GM18499 (cell line): ENCODE measurements around the gene IL23R.
A peak's percentile ranks its signal among the peaks of the same experiment; 100 is the strongest.

Experiments
- ATAC-seq: cut with Tn5 transposase; IDR thresholded peaks from one replicate; pipeline ENCODE4 v1.9.1; 2021; ENCODE audit warnings: moderate number of reproducible peaks; ENCODE audit not compliant: insufficient read depth, unreplicated experiment

IL23R gene

DNA sequence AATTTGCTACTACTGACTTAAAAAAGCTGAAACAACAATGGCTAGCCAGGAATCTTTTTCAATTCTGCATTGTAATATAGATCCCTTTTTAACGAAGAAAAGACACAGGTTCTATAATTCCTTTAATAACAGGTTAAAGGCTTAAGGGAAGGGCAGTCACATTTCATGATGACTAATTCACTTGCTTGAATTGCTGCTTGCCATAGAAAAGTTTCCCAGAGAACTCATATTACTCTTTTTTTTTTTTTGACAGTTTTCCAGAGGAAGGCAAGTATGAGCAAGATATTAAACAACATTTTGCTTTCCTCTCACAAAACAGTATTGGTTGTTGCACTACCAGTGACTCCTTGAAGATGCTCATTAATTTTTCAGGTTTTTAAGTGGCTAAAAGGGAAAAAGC, 60.9 kb downstream of the IL23R start:
- no peak for ATAC-seq

DNA sequence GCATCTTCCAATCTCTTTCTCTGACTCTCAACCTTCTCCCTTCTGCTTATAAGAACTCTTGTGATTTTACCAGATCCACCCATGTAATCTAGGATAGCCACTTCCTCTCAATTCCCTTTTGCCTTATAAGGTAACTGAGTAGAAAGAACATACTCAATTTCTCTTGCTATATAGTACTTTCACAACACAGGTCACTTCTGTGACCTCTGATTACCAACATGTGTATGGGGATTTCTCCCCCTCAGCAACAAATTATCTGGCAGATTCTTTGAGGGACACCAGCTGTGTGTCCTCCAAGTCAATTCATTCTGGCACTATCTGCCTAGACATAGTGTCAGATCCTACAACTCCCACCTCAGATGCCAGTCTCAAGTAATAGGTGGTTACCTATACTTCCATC, 62.5 kb downstream of the IL23R start:
- no peak for ATAC-seq

DNA sequence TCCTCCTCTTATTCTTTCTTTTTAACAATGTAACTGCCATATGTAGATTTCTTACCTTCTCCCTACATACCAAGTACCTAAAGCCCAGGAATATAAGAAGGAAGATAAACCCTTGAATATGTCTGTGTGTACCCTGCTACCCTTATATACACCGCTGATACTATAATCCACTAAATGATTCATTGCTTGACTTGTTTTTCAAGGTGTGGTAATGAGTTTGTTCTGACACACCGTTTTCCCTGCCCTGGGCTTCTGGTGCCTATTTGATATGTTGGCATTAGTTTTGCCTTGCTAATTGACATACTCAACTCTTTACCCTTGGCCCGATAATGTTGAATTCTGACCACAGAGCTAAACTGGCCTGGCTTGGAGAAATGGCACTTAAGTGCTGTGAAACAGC, 64.3 kb downstream of the IL23R start:
- no peak for ATAC-seq

DNA sequence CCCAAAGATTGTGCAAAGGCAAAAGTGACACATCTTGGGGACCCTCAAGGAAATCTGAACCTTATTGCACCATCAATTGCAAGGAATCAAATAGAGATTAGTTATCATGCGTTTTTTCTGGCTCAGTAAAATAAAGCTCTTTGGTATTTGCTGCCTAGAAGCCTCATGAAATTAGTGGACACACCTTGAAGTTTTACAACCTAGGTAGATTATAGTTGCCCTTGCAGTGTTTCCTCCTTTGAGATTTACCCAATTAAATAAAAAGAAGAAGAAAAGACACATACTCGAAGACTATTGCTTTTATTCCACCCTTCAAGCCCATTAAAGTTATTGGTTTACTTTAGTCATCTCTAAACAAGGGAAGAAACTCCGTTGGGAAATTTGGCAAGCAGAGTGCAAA, 70.0 kb downstream of the IL23R start:
- ATAC-seq: no peak

DNA sequence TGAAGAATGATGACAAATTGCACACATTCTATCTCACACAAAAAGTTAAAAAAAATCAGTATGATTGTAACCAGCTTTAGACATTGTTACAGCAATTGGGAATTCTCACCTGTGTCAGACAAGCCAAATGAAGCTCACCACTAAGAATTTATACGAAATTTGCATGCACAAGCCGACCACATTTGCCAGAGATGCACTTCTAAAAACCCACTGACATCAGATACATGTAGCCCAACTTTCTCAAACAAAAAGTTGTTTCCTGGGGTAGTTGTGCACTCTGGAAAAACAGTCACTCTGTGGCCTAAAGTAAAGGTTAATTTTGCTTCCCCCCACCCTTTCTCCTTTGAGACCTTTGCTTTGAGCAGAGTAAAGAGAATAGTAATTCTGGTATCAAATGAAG, 73.5 kb downstream of the IL23R start:
- ATAC-seq: no peak

DNA sequence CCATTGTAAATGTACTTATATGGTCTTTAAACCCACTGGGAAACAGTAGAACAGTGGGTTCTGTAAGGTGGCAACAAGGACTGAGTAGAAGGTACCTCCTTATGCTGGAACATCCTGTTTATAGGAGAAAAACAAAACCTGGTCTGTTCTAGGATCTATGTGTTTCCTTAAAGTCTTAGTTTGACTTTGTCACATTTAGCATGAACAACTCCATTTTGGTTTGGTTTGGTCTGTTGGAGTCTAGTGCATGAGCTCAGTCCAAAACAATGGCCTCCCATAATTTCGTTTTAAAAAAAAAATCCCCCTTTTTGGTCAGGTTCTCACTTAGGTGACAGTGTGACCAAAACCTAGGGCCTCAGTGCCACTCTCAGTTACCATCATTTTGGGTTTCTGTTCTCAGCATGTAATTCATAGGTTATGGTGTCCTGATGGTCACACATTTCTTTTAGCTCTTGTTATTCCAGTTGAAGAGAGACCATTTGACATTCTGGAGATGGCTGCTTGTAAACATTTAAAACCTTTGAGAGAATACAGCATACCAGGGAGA, 75.0 kb downstream of the IL23R start:
- ATAC-seq: no peak

DNA sequence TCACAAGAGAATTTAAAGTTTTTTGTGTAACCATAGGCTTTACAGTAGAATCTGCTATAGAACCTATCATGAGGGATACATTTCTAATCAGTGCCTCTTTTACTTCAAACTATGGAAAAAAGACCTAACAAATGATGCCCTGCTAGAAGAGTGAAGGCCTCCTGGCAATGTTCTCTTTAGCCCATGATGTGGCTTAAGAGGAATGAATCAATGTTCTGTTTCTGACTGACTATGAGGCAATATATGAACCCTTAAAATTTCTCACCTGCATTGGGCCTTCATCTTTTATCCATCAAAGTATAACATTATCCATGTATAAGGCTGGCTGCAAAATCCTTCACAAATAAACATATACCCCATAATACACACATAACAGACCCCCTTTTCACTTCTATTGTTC, 75.8 kb downstream of the IL23R start:
- no peak for ATAC-seq

DNA sequence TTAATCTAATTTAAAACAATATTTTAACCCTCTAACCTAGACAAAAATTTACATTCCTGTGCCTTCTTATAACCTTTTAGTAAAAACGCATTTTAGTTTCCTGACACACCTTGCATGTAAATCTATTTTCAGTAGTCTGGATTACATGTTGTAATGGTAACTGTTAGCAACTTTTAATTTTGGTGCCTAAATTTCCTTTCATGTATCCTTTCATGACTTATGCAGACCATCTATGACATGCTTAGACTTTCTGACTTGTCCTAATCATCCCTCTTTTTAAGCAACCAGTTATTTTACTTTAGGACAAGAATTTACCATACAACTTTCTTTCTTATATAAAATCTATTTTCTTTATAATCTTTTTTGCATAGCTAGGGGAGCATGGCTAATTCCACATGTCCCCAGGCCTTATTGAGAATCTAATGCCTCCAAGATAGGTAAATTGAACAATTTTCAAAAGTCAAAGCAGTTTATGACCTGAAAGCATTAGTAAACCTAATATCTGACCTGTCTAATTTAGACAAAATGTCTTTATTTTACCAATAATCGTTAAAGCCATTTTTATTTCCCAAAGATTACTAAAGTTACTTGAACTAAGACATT, 83.9 kb downstream of the IL23R start:
- no peak for ATAC-seq

DNA sequence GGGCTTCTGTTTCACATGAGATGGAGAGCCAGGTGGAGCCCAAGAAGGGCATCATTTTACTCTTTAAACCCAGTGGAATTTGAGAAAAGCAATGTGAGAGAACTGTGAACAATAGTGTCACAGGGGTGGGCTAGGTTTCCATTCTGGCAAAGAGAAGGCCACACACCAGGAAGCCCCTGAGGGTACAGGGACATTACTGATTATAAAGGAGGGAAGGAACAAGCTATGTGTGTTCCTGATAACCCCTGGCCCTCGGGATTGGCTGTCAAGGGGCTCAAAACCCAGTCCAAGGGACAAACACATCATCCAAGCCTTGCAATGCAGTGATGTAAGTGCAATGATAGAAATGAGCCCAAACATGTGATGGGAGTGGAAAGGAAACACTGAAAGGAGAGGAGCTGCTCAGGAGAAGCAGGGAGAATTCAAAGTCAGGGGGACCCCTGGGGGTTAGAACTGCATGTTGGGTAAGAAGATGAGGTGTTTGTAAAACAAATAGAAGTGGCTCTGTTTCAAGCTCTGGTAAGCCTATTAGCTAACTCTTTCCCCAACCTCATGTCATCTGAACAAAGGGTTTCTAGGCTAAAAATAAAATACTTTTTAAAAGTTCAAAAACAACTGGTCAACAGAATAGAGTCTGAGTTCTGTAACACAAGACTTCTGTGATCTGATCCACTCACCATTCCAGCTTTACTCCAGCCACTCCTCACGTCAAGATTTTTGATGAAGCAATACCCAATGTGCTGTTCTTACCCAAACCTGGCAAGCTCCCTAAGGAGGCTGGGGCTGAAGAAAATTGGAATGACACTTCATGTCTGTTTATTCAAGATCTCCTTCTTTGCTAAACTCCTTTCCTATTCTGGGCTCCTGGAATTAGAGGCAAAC, 90.3 kb downstream of the IL23R start:
- no peak for ATAC-seq

DNA sequence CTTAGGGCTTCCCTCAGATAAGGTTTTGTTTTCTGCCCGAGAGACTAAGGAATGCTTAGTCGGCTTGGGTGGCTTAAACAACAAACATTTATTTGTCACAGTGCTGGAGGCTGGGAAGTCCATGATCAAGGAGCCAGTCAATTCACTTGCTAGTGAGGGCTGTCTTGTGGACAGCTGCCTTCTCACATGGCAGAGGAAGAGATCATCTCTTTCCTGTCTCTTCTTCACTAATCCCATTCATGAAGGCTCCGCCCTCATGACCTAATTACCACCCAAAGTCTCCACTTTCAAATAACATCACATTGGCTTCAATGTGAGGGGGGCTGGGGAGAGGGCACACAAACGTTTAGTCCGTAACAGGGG, 90.9 kb downstream of the IL23R start:
- ATAC-seq: no peak

DNA sequence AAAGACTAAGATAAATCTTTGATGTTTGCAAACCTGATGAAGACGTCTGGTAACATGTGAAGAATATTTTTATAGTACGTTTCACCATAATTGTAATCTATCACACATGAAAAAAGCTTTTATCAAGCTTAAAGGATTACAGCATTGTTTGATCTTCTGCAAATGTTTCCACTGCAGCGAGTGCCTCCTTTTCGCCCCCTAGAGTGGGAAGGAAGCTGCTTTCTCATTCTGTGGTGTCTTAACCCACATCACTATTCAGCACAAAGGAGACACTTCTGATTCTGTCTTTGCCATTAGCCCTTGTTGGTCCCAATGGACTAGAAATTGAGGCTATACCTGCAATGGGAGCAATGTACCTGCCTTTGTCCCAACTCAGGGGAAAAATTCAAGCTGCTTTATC, 95.4 kb downstream of the IL23R start:
- no peak for ATAC-seq

DNA sequence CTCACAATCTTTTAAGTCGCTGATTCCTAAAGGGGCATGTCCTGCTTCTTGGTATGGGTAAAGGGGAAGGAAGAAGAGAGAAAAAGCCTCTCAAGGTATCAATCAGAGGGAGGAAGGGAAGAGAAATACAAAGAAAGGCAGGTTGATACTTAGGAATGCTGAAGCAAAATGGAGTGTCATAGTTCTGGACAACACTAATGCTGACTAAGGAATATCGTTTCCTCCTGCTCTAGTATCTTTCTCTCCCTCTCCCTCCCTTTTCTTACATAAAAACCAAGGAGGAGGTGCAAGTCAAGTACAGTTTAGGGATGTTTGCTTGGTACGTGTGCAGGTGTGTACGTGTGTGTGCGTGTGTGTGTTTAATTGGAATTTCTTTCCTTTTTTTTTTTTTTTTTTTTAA, 96.5 kb downstream of the IL23R start:
- ATAC-seq: no peak

DNA sequence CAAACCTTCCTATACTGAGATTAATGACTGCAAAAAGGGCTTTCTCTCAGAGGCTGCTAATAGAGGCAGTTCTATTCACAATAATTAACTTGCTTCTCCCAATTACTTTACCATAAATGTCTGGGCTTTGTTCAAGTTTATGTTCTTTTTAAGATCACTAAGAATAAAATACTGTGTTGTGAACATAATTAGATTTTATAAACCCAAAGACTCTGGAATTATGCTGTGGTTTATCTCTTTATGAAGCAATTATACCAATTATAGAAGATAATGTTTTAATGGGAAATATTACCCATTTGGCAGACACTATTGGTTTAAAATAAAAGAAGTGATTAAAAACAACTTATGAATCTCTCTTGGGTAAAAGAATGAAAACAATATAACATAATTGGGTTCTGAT, 97.9 kb downstream of the IL23R start:
- no peak for ATAC-seq

DNA sequence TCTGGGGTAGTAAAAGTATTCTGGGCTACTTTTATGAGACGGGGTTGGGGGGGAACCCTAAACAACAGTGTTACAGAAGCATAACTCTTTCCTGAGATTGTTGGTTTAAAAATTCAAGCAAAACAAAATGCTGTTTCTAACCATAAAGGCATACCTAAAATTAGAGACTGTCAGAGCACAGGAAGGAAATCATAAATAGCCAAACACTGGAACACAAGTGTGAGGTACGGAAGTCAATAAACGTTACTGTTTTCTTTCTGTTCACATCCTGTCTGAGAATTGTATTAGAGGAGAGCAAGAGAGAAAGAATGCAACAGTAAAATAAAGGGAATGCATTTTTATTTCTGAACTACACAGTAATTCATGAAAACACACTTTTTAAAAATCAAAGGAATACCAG, 98.6 kb downstream of the IL23R start:
- ATAC-seq: peak; percentile 65

DNA sequence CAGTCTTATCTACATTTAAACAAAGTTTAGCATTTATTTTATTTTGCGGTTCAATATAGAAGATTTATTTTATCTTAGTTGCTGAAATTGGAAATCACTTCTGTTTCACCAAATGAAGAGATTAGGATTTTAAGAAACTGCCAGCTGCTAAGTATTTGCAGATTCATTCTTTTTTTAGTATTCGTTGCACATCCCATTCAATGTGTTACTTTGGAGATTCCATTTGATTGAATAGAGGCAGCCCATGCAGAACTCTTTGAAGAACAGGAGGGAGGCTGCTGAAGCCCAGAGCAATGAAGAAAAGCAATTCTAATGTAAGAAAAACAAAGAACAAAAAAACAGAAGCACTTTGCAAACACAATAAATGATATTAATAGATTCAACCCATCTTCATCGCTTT, 102.8 kb downstream of the IL23R start:
- ATAC-seq: no peak

DNA sequence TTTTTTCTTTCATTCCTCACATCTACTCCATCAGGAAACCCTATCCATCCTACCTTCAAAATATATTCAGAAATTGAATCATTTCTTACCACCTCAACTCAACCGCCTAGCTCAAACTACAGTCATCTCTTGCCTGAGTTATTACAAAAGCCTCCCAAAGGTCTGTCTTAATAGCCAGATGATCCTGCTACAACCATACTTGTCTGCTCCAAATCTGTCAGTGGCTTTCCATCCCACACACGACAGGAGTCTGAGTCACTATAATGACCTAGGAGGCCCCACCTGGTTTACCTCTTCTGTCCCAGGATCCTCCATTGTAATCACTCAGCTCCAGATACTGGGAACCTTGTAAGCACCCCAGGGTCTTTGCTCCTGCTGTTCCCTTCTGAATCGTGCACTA, 104.3 kb downstream of the IL23R start:
- no peak for ATAC-seq

DNA sequence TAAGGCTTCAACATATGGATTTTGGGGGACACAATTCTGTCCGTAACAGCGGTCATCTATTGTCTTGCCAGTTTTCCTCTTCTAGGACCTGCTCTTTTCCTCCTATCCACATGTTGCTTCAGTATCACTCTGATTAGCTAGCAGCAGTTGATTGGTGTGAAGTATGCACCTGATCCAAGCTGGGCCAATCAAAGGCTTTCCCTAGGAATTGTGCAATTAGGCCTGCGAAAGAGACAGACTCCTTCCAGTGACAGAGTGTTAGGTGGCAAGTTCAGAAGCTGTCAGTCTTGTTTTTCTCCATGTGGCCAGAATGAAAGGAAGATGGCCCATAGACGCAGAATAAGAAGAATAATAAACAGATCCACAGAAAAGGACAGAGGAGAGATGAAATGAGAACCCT, 107.3 kb downstream of the IL23R start:
- no peak for ATAC-seq

DNA sequence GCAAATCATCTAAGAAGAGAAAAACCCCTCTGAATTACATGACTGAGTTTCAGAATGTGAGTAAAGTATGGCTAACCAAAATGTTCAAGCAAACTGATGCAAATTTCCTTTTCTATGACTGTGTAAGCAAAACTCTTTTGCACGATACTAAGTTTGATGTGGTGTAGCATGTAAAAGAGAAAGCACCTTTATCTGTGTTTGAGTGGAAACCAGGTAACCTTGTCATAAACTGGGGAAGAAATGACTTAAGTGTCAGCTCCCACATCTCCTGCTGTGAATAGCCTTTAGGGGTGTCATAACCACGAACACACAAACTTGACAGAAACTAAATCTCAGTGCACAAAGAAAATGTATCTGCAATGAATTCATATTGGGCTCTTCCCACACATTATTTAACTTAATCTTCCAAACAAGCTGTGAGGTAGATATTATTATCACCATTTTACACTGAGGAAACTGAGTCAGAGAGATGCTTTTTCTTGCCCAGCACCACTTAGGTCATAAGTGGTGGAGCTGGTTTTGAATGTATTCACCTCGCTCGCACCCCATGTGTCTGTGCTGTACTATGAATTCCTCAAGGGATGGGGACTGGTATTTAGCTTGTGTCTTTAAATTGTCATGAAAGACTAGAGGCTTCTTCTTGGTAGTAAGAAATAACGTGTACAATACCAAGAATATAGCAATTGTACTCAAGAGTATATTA, 108.5 kb downstream of the IL23R start:
- peak; percentile 96 for ATAC-seq

DNA sequence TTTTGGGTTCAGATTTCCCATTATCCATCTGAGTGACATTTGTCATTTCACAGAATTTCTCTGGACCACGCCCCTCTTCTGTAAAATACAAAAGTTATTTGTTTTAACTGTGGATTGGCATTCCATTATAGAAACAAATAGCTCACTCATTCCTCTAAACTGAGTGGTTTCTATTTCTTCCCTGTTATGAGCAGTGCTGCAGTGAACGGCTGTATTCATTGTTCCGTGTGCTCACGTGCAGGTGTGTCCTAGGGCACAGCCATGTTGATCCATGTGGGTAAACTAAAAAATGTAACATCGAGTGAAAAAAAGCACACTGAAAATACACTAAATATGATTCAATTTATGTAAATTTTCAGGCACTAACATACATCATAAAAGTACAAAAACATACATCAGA, 114.4 kb downstream of the IL23R start:
- ATAC-seq: no peak

DNA sequence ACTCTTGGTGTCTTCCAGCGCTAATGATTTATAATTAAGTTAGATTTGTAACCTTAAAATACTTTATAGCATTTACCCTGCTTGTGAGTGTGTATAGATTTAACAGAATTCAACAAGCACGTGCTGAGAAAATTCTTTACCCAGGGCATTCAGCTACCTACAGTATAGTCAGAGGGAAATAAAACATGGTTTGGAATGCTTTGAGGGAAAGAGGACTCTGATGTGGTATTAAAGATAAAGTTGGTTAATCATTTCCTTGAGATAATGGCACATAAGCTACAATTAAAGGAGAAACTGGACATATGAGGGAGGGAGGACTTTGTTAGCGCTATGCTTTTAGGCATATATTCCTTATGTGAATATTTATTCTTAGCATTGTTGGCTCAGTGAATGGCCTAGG, 115.0 kb downstream of the IL23R start:
- no peak for ATAC-seq

DNA sequence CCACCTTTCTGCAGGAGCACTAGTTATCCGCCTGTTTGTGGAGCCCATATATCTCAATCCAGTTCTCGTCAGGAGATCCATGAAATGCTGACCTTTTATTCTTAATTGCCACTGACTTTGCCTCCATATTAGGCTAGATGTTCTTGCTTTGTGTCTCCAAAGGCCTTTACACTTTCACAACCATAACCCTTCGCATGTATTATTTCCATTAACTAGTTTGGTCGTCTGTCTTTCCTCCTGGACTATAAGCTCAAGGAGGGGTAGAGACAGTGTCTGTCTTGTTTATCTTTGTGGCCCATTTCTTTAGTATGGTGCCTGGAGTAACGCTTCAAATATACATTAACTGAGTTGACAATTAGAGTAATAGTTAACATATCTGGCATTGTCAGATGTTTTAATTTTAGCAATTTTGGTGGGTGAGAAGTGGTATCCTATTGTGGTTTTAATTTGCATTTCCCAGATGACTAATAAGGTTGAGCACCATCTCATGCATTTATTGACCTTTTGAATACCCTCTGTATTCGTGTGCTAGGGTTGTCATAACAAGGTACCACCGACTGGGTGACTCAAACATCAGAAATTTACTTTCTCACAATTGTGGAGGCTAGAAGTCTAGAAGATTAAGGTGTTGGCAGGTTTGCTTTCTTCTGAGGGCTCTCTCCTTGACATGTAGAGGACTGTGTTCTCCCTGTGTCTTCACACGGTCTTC, 119.7 kb downstream of the IL23R start:
- ATAC-seq: peak; percentile 90
